GM19467 (cell line): ENCODE measurements around the gene PIP5KL1.

Experiments
- ATAC-seq: cut with Tn5 transposase; IDR thresholded peaks from one replicate; pipeline ENCODE4 v1.9.1; 2021; ENCODE audit warnings: mild to moderate bottlenecking, moderate library complexity; ENCODE audit not compliant: unreplicated experiment

PIP5KL1 gene

GRCh38 chr9:127875306-127875966, 55.1 kb downstream of the PIP5KL1 start:
- ATAC-seq, result no peak

GRCh38 chr9:127874301-127875221, 56.0 kb downstream of the PIP5KL1 start:
- no peak for ATAC-seq

- ATAC-seq, result no peak
Observed at GRCh38 chr9:127873886-127874285, 56.7 kb downstream of the PIP5KL1 start.

GRCh38 chr9:127873223-127873691, 57.3 kb downstream of the PIP5KL1 start:
- ATAC-seq, result no peak

GRCh38 chr9:127872369-127873222, 58.0 kb downstream of the PIP5KL1 start:
- ATAC-seq, result no peak

GRCh38 chr9:127871531-127871930, 59.0 kb downstream of the PIP5KL1 start:
- ATAC-seq, result no peak

GRCh38 chr9:127870887-127871286, 59.7 kb downstream of the PIP5KL1 start:
- no peak for ATAC-seq
